Middle frontal gyrus (tissue), 1 donor: ENCODE data around the gene NR3C1.

Experiments used
- DNase-seq: peaks from one replicate; pipeline ENCODE4 v3.0.0-alpha.2; 2015; ENCODE audit warnings: low spot score; ENCODE audit errors: extremely low spot score

NR3C1 gene

GRCh38 chr5:143235423-143235822, 168.1 kb downstream of the NR3C1 start:
- no peak for DNase-seq

- no peak for DNase-seq
Observed at GRCh38 chr5:143234162-143234842, 169.2 kb downstream of the NR3C1 start.

GRCh38 chr5:143233031-143233430, 170.5 kb downstream of the NR3C1 start:
- DNase-seq, result no peak

- no peak for DNase-seq
Observed at GRCh38 chr5:143231973-143232812, 171.3 kb downstream of the NR3C1 start.

- no peak for DNase-seq
Observed at GRCh38 chr5:143231416-143231815, 172.1 kb downstream of the NR3C1 start.

GRCh38 chr5:143230676-143230996, 172.8 kb downstream of the NR3C1 start:
- no peak for DNase-seq

GRCh38 chr5:143229896-143230675, 173.4 kb downstream of the NR3C1 start:
- no peak for DNase-seq

- DNase-seq, result no peak
Observed at GRCh38 chr5:143229426-143229895, 174.0 kb downstream of the NR3C1 start.

GRCh38 chr5:143228597-143229293, 174.7 kb downstream of the NR3C1 start:
- no peak for DNase-seq
